Dermis blood vessel endothelial cell (primary cell): ENCODE measurements around the gene PTPN5. TPM values are rescaled to one million over a fixed set of nuclear protein-coding genes. Genes with fewer than 3 reads are reported as not detected.

Experiments used
- total RNA-seq: library from RNA; depleted of rRNA; stranded (reverse); fragments of >200 nt; gene quantifications from 2 replicates; pipeline ENCODE4 v1.2.3, GENCODE V29; 2014

PTPN5 gene
- total RNA-seq, 1 donor from 2014 or later = not detected

Other genes with a start within 250 kb of the PTPN5 start
- 27.7 and 27.9 TPM in 2 replicates for gene UEVLD, start 203.1 kb downstream of the PTPN5 start, total RNA-seq
- 0.68 and 1.0 TPM in 2 replicates for gene MISFA, start 192.0 kb downstream of the PTPN5 start, total RNA-seq
- 14.1 and 19.3 TPM in 2 replicates for gene SPTY2D1, start 157.5 kb downstream of the PTPN5 start, total RNA-seq
- 2.7 and 4.3 TPM in 2 replicates for gene TMEM86A, start 93.0 kb downstream of the PTPN5 start, total RNA-seq
- gene IGSF22, start 65.6 kb downstream of the PTPN5 start, total RNA-seq = 0.19 TPM in 1 of 2 replicates, not detected in the other
- gene MRGPRX1, start 147.6 kb upstream of the PTPN5 start, total RNA-seq = not detected in 2 replicates